Measurements from ENCODE around the gene LUM.

Gene LUM

DNA sequence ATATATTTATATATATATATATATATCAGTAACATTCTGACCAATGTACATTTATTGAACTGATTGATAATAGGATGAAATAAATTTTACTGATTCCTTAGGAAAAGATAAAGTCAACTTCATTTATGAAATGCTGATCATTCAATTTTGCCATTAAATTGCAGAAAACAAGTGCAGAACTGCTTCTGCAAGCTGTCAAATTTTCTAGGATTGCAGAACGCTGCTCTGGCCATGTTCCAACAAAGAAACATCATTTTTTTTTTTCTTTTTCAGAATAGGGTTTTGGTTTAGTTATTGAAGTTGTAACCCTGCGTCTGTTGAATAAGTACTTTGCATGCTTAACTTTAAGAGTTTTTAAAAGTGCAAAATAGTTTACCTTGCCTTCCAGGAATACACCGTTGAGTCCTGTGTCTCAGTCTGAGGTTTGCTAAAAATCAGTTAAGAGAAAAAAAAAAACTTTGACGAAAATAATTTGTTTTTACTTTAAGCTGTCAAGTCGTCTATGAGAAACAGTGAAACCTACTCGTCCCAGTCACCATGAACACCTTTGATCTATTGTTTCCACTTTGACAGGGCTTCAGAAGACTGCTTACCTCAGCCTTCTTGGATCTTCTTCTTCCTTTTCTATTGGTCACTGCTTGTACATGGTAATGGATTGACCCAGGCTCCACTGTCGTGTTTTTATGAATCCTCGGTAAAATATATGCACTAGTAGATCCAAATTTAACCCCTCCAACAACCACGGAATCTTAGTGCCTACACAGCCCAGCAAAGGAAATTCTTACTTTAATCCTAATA, 53.7 kb downstream of the LUM start, which contains the start of gene KERA:
Gene KERA (minus strand): TSS at position 657 of the 798 bp plus-strand sequence. CDS start 1,743 bp downstream, outside the sequence.
- Mint-ChIP-seq H3K36me3 (ENCODE audit: low read depth) (no peaks in the 10 kb centered on the region), H3K4me1 (peaks cover 21% of the 10 kb centered on the region), H3K27me3 (ENCODE audit: low read depth) (no peaks in the 10 kb centered on the region), H3K4me3 (no peak within 1 kb of the TSS), H3K9me3 (no peaks in the 10 kb centered on the region), H3K27ac (no peak within 1 kb of the TSS)
- TF ChIP-seq, protein P1, sequence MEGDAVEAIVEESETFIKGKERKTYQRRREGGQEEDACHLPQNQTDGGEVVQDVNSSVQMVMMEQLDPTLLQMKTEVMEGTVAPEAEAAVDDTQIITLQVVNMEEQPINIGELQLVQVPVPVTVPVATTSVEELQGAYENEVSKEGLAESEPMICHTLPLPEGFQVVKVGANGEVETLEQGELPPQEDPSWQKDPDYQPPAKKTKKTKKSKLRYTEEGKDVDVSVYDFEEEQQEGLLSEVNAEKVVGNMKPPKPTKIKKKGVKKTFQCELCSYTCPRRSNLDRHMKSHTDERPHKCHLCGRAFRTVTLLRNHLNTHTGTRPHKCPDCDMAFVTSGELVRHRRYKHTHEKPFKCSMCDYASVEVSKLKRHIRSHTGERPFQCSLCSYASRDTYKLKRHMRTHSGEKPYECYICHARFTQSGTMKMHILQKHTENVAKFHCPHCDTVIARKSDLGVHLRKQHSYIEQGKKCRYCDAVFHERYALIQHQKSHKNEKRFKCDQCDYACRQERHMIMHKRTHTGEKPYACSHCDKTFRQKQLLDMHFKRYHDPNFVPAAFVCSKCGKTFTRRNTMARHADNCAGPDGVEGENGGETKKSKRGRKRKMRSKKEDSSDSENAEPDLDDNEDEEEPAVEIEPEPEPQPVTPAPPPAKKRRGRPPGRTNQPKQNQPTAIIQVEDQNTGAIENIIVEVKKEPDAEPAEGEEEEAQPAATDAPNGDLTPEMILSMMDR (IDR thresholded peaks at IDR 0.05; ENCODE audit: unreplicated experiment in 3 of 3) = no peak

DNA sequence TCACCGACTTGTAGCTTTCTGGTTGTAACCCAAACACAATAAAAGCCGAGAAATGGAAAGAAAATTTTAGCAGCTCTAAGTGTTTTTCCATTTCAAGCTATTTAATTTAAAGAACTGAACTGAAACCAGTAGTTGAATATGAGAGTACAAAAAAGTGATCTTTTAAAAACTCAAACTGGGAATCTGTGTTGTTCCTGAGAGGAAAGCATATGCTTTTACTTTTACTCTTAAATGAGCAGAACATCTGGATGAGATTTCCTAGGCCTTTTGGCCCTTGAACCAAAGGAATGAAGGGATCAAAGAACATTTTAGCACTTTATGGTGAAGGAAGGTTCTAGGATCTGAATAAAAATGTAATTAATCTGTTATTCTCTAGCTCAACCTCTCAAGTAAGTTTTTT, 54.8 kb downstream of the LUM start:
- Mint-ChIP-seq H3K4me3 (no peak overlapping the region), H3K9me3 (no peaks in the 10 kb centered on the region), H3K27me3 (ENCODE audit: low read depth) (no peaks in the 10 kb centered on the region), H3K27ac (peak overlapping the region in 1 of 3 experiments; percentile 33), H3K4me1 (peaks cover 21% of the 10 kb centered on the region), H3K36me3 (ENCODE audit: low read depth) (no peaks in the 10 kb centered on the region)
- TF ChIP-seq, protein P1 (IDR thresholded peaks at IDR 0.05; ENCODE audit: unreplicated experiment in 3 of 3) = no peak

DNA sequence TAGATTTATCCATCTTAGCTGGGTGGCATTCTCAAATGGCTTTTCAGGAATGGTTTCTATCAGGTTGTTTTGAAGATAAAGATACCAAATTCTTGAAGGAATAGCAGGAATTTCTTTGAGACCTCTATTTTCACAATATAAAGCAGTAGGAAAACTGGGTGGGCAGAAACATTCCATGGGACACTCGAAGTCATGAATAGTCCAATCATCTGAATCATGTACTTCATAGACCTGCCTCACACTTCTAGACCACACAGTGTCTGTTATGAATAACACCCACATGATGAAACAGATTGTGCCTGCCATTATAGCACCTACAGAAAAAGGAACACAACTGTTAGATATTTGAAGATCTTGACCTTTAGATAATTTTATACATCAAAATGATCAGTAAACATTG, 55.3 kb downstream of the LUM start:
- no peaks in the 10 kb centered on the region for H3K27me3 Mint-ChIP-seq (ENCODE audit: low read depth)
- no peak overlapping the region for H3K4me3 Mint-ChIP-seq
- H3K4me1 Mint-ChIP-seq = peaks cover 21% of the 10 kb centered on the region
- TF ChIP-seq, protein P1 (IDR thresholded peaks at IDR 0.05; ENCODE audit: unreplicated experiment in 3 of 3) = no peak
- no peaks in the 10 kb centered on the region for H3K9me3 Mint-ChIP-seq
- H3K36me3 Mint-ChIP-seq (ENCODE audit: low read depth) = no peaks in the 10 kb centered on the region
- peak overlapping the region in 1 of 3 experiments; percentile 33 for H3K27ac Mint-ChIP-seq

DNA sequence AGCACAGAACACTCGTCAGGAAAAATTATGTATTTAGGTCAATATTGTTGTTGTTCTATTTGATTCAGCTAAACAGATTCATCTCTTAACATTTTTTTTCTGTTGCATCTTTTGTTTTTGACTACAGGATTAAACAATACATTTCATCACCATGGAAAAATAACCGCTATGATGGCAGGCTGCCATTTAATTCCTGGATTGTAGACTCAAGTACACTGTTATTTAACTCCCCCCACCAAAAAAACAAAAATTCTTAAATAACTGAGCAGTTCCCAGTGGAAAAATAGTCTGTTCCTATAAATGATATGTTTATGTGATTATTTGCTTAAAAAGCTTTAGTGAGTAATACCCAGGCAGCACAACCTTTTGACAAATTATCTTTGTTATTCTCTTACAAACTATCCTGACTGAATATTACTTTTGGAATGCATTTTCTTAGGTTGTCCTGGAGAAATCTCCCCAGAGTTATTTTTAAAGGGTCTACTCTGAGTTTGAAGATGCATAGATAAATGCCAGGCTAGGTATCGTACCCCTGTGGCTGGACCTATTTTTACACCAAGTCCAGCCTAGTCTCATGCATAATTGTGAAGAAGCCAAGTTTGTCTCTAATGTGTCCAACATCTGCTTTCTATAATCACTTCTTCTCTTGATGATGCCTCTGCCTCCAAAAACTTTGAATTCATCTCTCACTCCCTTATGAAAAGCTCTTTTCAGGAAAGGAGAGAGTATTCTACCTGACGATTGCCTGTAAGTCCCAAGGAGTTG, 57.2 kb downstream of the LUM start:
- Mint-ChIP-seq H3K4me3 (no peak overlapping the region), H3K9me3 (no peaks in the 10 kb centered on the region), H3K27me3 (ENCODE audit: low read depth) (no peaks in the 10 kb centered on the region), H3K27ac (peak overlapping the region in 2 of 3 experiments; percentile 35 to 45), H3K36me3 (ENCODE audit: low read depth) (no peaks in the 10 kb centered on the region), H3K4me1 (peaks cover 15% of the 10 kb centered on the region)
- TF ChIP-seq, protein P1 (IDR thresholded peaks at IDR 0.05; ENCODE audit: unreplicated experiment in 3 of 3) = no peak

All from nephron (organoid).